ENCODE results near the gene VWF.

VWF gene

DNA sequence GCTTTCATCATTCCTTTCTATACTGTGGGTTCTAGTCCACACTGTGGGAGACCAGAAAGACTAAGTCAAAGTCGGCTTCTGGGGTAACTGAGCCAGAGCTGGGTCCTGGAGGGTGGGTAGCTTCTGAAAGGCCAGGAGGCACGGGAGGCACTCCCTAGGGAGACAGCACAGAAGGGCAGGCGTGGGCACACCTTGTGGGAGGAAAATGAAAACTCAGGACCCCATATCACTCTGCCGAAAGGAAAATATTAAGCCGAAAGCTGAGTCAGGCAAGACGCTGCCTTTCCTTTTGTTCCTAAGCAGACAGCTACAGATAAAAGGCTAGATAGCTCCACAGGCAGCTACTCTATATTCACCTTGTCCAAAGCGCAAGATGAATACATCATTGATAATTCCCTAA is 200.1 kb downstream of the VWF start:
- DNase-seq (ENCODE audit: low spot score) = peak; percentile 13
- TF ChIP-seq CTCF (IDR thresholded peaks at IDR 0.05; ENCODE audit: borderline replicate concordance, control extremely low read depth, extremely low read depth, insufficient read depth, missing control alignments) = no peak
- in situ Hi-C loops (cut with MboI; ENCODE audit: low sequenced_read_pairs, unreplicated experiment) = no loop called here

DNA sequence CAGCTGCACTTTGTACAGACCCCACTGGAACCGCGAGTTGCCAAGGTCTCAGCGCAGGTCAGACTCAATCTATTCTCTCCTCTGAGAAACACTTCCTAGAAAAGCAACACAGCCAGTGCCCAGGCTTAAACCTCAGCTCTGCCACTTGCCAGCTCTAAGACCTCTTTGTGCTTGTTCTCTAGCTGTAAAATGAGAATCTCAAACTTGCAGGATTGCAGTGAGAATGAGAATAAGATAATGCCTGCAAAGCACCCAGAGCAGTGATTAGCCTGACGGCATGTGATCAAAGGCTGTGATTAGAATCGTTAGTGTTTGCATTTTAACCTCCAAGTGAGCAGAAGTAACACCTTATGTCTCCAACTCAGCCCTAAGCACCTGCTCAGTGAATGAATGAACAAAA is 200.7 kb downstream of the VWF start:
- in situ Hi-C loops (cut with MboI; ENCODE audit: low sequenced_read_pairs, unreplicated experiment) = no loop called here
- no peak for DNase-seq (ENCODE audit: low spot score)
- TF ChIP-seq CTCF (IDR thresholded peaks at IDR 0.05; ENCODE audit: borderline replicate concordance, control extremely low read depth, extremely low read depth, insufficient read depth, missing control alignments) = no peak

- no peak for TF ChIP-seq CTCF (IDR thresholded peaks at IDR 0.05; ENCODE audit: borderline replicate concordance, control extremely low read depth, extremely low read depth, insufficient read depth, missing control alignments)
- in situ Hi-C loops (cut with MboI; ENCODE audit: low sequenced_read_pairs, unreplicated experiment) = no loop called here
- DNase-seq (ENCODE audit: low spot score) = no peak
Observed at GRCh38 chr12:5923043-5923605, 201.3 kb downstream of the VWF start.

GRCh38 chr12:5921966-5922899 is 202.2 kb downstream of the VWF start:
- peak; percentile 18 for DNase-seq (ENCODE audit: low spot score)
- TF ChIP-seq CTCF (IDR thresholded peaks at IDR 0.05; ENCODE audit: borderline replicate concordance, control extremely low read depth, extremely low read depth, insufficient read depth, missing control alignments) = no peak
- in situ Hi-C loops (cut with MboI; ENCODE audit: low sequenced_read_pairs, unreplicated experiment) = no loop called here

DNA sequence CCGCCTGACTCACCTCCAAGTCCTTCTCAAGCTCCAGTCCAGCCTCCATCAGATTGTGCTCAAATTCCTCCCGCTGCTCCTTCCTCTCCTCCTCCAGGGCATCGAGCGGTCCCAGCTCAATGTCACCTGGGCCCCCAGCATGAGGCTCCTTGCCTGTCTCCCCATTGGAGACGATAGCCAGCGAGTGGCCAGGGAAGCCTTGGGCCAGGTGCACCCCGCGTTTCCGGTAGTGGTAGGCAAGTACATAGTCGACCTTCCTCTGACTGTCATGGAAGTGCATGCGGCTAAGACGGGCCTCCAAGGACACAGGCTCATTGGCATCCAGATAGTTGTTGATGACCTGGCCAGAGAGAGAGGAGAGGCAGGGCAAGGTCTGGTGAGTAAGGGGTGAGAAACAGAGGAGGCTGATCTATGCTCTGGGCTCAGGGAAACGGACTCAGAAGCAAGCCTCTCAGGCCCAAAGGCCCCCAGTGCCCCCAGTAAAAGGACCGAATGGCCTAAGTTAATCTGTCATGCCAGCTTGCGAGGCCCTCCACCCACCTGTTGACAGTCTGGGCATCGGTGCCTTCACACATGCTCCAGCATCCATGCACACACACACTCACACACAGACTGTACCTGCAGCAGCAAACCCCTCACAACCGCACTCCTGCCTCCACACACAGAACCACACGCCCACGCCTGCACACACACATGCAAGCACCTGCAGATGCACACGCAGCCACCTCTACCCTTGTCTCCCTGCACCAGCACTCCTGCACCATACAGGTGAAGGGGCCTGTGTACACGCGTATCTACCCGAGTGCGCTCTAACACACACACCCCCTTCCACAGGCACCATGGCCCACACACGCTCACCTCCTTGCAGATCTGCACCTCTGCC is 203.2 kb downstream of the VWF start:
- in situ Hi-C loops (cut with MboI; ENCODE audit: low sequenced_read_pairs, unreplicated experiment) = no loop called here
- peak; percentile 6 for DNase-seq (ENCODE audit: low spot score)
- no peak for TF ChIP-seq CTCF (IDR thresholded peaks at IDR 0.05; ENCODE audit: borderline replicate concordance, control extremely low read depth, extremely low read depth, insufficient read depth, missing control alignments)

GRCh38 chr12:5916785-5917290 is 207.6 kb downstream of the VWF start:
- no peak for TF ChIP-seq CTCF (IDR thresholded peaks at IDR 0.05; ENCODE audit: borderline replicate concordance, control extremely low read depth, extremely low read depth, insufficient read depth, missing control alignments)
- in situ Hi-C loops (cut with MboI; ENCODE audit: low sequenced_read_pairs, unreplicated experiment) = no loop called here
- DNase-seq (ENCODE audit: low spot score) = no peak
